Panc1 (cell line): ENCODE measurements around the gene LUC7L2. TPM values are rescaled to one million over a fixed set of nuclear protein-coding genes. Genes with fewer than 3 reads are reported as not detected.
A peak's percentile ranks its signal among the peaks of the same experiment; 100 is the strongest.

Experiments used
- ATAC-seq: fragments of 200-7000 bp; cut with Tn5 transposase; 2 replicates; pipeline ENCODE4 v1.9.1; 2020; ENCODE audit warnings: mild to moderate bottlenecking, moderate library complexity
- BruUV-seq: library from RNA; stranded (reverse); fragments of 400-500 nt; replicated peaks from 2 replicates; lab custom pipeline; 2021; lab: Mats Ljungman, UMichigan
- CTCF ChIA-PET: fragments of 300-600 bp; sonication (Branson Sonifier 250); formaldehyde crosslinking; loops from one replicate; lab custom pipeline; 2022; ENCODE audit warnings: antibody characterized with exemption; lab: Charles Lee
- POLR2A ChIA-PET: fragments of 300-600 bp; sonication (Branson Sonifier 250); formaldehyde crosslinking; loops from one replicate; lab custom pipeline; 2022; ENCODE audit warnings: antibody characterized with exemption; lab: Charles Lee
- DNase-seq: peaks from one replicate; pipeline ENCODE4 v3.0.0-alpha.2; 2010; ENCODE audit warnings: low read depth, low spot score
- H3K27ac ChIP-seq: 2 replicates; pipeline ENCODE4 v1.5.1; 2011; ENCODE audit warnings: mild to moderate bottlenecking, low read length, inconsistent platforms
- H3K27me3 ChIP-seq: fragments of 200-500 bp; sonication (Bioruptor generic); 2 replicates; pipeline ENCODE4 v1.6.0; 2014; ENCODE audit warnings: low read length, inconsistent platforms; ENCODE audit not compliant: control insufficient read depth, insufficient read depth
- H3K36me3 ChIP-seq: fragments of 200-500 bp; sonication (Bioruptor generic); 2 replicates; pipeline ENCODE4 v1.5.1; 2014; ENCODE audit warnings: inconsistent platforms, mild to moderate bottlenecking, low read length, moderate library complexity; ENCODE audit not compliant: control insufficient read depth, insufficient read depth
- H3K4me1 ChIP-seq: 2 replicates; pipeline ENCODE4 v1.5.1; 2011; ENCODE audit warnings: inconsistent platforms, mild to moderate bottlenecking, low read length, moderate library complexity; ENCODE audit not compliant: control insufficient read depth, insufficient read depth
- H3K4me3 ChIP-seq, 2 experiments: 2 replicates each; pipeline ENCODE4 v1.5.1; 2011 to 2012; ENCODE audit warnings: low read depth in 2 of 2, low read length in 2 of 2, mild to moderate bottlenecking in 2 of 2, inconsistent platforms in 1 of 2, moderate library complexity in 1 of 2
- H3K9me3 ChIP-seq: fragments of 200-500 bp; sonication (Bioruptor generic); 2 replicates; pipeline ENCODE4 v1.5.1; 2014; ENCODE audit warnings: low read depth, mild to moderate bottlenecking, inconsistent platforms, low read length, moderate library complexity; ENCODE audit not compliant: control insufficient read depth, insufficient read depth
- CTCF ChIP-seq: fragments of 450-650 bp; IDR thresholded peaks from 2 replicates; pipeline ENCODE4 v1.5.1; 2017; ENCODE audit warnings: mild to moderate bottlenecking
- POLR2AphosphoS5 ChIP-seq: IDR thresholded peaks from 2 replicates; pipeline ENCODE4 v1.6.1; 2012; ENCODE audit warnings: mild to moderate bottlenecking, low read depth, low read length, moderate library complexity
- REST ChIP-seq, 2 experiments: IDR thresholded peaks; 2 replicates each; pipeline ENCODE4 v1.6.1; 2011 to 2012; ENCODE audit warnings: low read depth in 2 of 2, control low read depth in 1 of 2, low read length in 1 of 2, mild to moderate bottlenecking in 1 of 2, moderate library complexity in 1 of 2; ENCODE audit not compliant: insufficient read depth in 1 of 2
- SIN3A ChIP-seq: IDR thresholded peaks from 2 replicates; pipeline ENCODE4 v1.6.1; 2012; ENCODE audit warnings: low read depth, mild to moderate bottlenecking, low read length, moderate library complexity, borderline replicate concordance; ENCODE audit not compliant: insufficient read depth
- TCF7L2 ChIP-seq: IDR thresholded peaks from 2 replicates; pipeline ENCODE4 v1.6.1; 2011; ENCODE audit warnings: mild to moderate bottlenecking, low read depth, low read length, inconsistent platforms
- in situ Hi-C: cut with HindIII; loops from 2 replicates; pipeline ENCODE4 v1.10.0; 2016; ENCODE audit warnings: low sequenced_read_pairs, low pct_unique_long_range_greater_than_20kb
- intact Hi-C: fragments of 100-400 bp; cut with micrococcal nuclease; formaldehyde crosslinking; loops from one replicate; pipeline ENCODE4 v1.10.0; 2022; ENCODE audit not compliant: unreplicated experiment
- total RNA-seq: library from RNA; stranded (reverse); gene quantifications from one replicate; pipeline ENCODE4 v1.2.1, GENCODE V29; 2021; ENCODE audit not compliant: unreplicated experiment

LUC7L2 gene
- total RNA-seq, 1 experiment from 2014 or later: 110 TPM

GRCh38 chr7:139370943-139371313 lies 11.2 kb downstream of the LUC7L2 start:
- intact Hi-C loops (no loop called here), in situ Hi-C loops (no loop called here)
- DNase-seq (no peak), ATAC-seq (0 out of 2 replicates have a peak, but pooled peaks have one; percentile 32)
- no peak overlapping the region for H3K27ac ChIP-seq
- peaks cover 10% of the 10 kb centered on the region; the same call in 1 of the 2 replicates for H3K36me3 ChIP-seq
- BruUV-seq: no TSS peak
- ChIA-PET POLR2A (interaction anchor here (0.7 kb wide), 1 partner anchor 1155 kb away, joined by 12 read pairs; no protein-coding TSS in a partner anchor), CTCF (no interaction called here)
- no peak overlapping the region for H3K4me3 ChIP-seq
- H3K27me3 ChIP-seq: no peaks in the 10 kb centered on the region
- peaks cover 24% of the 10 kb centered on the region for H3K4me1 ChIP-seq
- TF ChIP-seq SIN3A (no peak), TCF7L2 (no peak), CTCF (no peak), REST (IDR thresholded peaks at IDR 0.05; ENCODE audit: insufficient read depth in 1 of 2, low read depth in 2 of 2, low read length in 1 of 2) (no peak), POLR2AphosphoS5 (no peak)
- no peaks in the 10 kb centered on the region for H3K9me3 ChIP-seq

GRCh38 chr7:139374246-139374645 lies 14.6 kb downstream of the LUC7L2 start:
- Histone ChIP-seq H3K9me3 (no peaks in the 10 kb centered on the region), H3K4me3 (no peak overlapping the region), H3K27ac (no peak overlapping the region), H3K27me3 (no peaks in the 10 kb centered on the region), H3K36me3 (peaks cover 20% of the 10 kb centered on the region; the same call in 1 of the 2 replicates), H3K4me1 (peaks cover 21% of the 10 kb centered on the region)
- BruUV-seq: no TSS peak
- no peak for TF ChIP-seq TCF7L2
- no peak for TF ChIP-seq REST (IDR thresholded peaks at IDR 0.05; ENCODE audit: insufficient read depth in 1 of 2, low read depth in 2 of 2, low read length in 1 of 2)
- no peak for TF ChIP-seq SIN3A
- TF ChIP-seq CTCF: no peak
- no peak for TF ChIP-seq POLR2AphosphoS5
- intact Hi-C loops: no loop called here
- in situ Hi-C loops: no loop called here
- ATAC-seq (no peak), DNase-seq (no peak)
- CTCF ChIA-PET: no interaction called here
- POLR2A ChIA-PET: no interaction called here
